Measurements from ENCODE around the gene CCNYL1. TPM values are rescaled to one million over a fixed set of nuclear protein-coding genes. Genes with fewer than 3 reads are reported as not detected.
"Not testable (repeated sequence)": the region's sequence is repeated elsewhere in the genome, so short reads cannot be mapped to it uniquely, and the experiment has no call there.

The CCNYL1 gene
- total RNA-seq, 1 donor, result 10.8 TPM

- not testable (repeated sequence) for H3K4me3 ChIP-seq (ENCODE audit: low read length); H3K9me3 ChIP-seq (ENCODE audit: low read depth, low read length); H3K27me3 ChIP-seq (ENCODE audit: insufficient read depth, low read length)
- peaks cover 25% of the 10 kb centered on the region for H3K4me1 ChIP-seq (ENCODE audit: insufficient read depth, low read length)
Measured at GRCh38 chr2:207690845-207691461, 20.5 kb upstream of the CCNYL1 start.

GRCh38 chr2:207692206-207693065 is 19.0 kb upstream of the CCNYL1 start:
- Histone ChIP-seq H3K4me3 (ENCODE audit: low read length) (no peak overlapping the region), H3K27me3 (ENCODE audit: insufficient read depth, low read length) (no peaks in the 10 kb centered on the region), H3K4me1 (ENCODE audit: insufficient read depth, low read length) (peaks cover 25% of the 10 kb centered on the region), H3K9me3 (ENCODE audit: low read depth, low read length) (no peaks in the 10 kb centered on the region)

DNA sequence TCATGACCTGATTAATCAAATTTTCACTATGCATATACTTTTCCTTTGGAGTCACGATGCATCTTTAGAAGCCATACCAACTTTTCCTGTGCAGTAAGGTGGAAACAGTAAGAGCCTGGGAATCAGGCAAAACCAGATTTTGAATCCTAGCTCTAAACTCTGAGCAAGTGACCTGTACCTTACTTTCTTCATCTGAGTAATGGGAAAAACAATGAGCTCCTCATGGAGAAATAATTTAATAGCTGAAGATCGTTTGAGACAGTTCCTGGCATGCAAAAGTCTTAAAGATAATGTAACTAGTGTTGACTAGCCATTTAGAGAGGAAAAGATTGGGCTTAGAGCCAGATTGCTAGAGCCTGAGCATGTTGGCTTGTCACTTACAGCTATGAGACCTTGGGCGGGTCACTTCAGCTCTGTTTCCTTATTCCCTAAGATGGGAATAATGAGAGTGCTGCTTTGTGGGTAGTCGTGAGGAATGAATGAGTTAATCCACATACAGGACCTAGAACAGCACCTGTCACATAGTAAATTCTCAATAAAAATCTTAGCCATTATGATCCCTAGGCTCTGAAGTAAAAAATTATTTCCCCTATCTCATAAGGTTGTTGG is 17.7 kb upstream of the CCNYL1 start:
- no peaks in the 10 kb centered on the region for H3K9me3 ChIP-seq (ENCODE audit: low read depth, low read length)
- no peaks in the 10 kb centered on the region for H3K27me3 ChIP-seq (ENCODE audit: insufficient read depth, low read length)
- H3K4me3 ChIP-seq (ENCODE audit: low read length), result no peak overlapping the region
- H3K4me1 ChIP-seq (ENCODE audit: insufficient read depth, low read length), result peaks cover 35% of the 10 kb centered on the region

DNA sequence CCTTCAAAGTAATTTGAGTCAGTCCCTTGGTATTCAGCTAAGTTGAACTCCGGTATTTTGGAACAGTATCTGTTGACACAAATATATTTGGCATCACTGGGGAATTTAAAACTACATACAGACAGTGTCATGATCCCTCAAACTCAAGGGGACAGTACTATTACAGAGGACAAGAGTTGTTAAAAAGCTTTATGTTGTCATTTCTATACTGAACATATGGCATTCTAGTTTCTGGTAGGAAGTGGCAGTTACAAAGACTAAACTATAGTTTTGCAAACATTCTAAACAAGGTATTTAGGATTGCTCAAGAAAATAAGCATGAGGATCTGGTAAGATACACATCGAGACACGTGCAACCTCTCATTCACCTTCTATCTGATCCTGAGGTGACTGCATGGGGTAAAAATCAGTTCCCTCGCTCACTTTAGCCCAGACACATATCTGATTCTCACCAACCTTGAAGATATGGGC is 16.6 kb upstream of the CCNYL1 start:
- no peaks in the 10 kb centered on the region for H3K9me3 ChIP-seq (ENCODE audit: low read depth, low read length)
- H3K4me1 ChIP-seq (ENCODE audit: insufficient read depth, low read length), result peaks cover 35% of the 10 kb centered on the region
- H3K4me3 ChIP-seq (ENCODE audit: low read length), result no peak overlapping the region
- no peaks in the 10 kb centered on the region for H3K27me3 ChIP-seq (ENCODE audit: insufficient read depth, low read length)

DNA sequence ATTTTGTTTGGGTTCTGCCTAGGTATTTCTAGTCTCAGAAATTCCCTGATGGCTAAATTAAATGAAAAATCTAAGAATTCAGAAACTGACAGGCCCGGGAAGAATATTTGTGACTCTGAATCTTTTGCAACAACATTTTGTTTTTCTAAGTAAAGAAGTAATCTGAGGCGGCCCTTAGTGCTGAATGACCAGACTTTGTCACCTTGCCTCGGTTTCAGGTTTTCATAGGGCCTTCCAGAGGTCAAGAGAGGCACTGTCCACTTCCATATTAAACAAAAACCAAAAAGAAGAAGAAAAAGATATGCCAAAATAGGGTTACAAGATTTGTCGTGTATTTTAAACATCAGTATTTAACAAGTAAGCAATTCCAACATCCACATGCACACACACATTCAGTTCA is 16.1 kb upstream of the CCNYL1 start:
- peaks cover 35% of the 10 kb centered on the region for H3K4me1 ChIP-seq (ENCODE audit: insufficient read depth, low read length)
- H3K27me3 ChIP-seq (ENCODE audit: insufficient read depth, low read length), result no peaks in the 10 kb centered on the region
- H3K4me3 ChIP-seq (ENCODE audit: low read length), result no peak overlapping the region
- H3K9me3 ChIP-seq (ENCODE audit: low read depth, low read length), result no peaks in the 10 kb centered on the region

DNA sequence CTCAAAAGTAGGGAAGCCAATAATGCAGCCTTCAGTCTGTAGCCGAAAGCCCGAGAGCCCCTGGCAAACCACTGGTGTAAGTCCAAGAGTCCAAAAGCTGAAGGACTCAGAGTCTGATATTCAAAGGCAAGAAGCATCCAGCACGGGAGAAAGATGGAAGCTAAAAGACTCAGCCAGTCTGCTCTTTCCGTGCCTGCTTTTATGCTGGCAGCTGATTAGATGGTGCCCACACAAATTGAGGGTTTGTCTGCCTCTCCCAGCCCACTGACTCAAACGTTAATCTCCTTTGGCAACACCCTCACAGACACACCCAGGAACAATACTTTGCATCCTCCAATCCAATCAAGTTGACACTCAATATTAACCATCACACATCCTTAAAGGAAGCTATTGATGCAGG is 14.5 kb upstream of the CCNYL1 start:
- peaks cover 21% of the 10 kb centered on the region for H3K4me1 ChIP-seq (ENCODE audit: insufficient read depth, low read length)
- H3K4me3 ChIP-seq (ENCODE audit: low read length); H3K9me3 ChIP-seq (ENCODE audit: low read depth, low read length); H3K27me3 ChIP-seq (ENCODE audit: insufficient read depth, low read length): not testable (repeated sequence)

DNA sequence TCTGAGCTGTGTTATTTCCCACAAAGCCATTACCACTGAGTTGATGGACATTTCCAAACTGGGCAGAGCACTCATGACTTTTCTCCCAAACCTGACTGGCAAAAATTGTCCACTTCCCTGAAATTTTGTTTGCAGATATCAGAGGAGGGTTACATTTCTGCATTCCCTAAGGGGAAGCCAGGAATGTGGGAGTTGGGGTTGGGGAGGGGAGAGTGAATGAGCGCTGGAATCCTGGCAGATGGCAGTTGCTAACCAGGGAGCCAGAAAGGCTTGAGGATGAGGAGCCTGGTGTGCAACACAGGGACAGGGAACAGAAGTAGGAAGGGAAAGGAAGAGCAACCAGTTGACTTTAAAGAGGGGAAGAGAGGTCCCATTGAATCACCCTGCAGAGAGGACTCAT is 14.0 kb upstream of the CCNYL1 start:
- Histone ChIP-seq H3K4me3 (ENCODE audit: low read length) (no peak overlapping the region), H3K27me3 (ENCODE audit: insufficient read depth, low read length) (no peaks in the 10 kb centered on the region), H3K4me1 (ENCODE audit: insufficient read depth, low read length) (peaks cover 16% of the 10 kb centered on the region), H3K9me3 (ENCODE audit: low read depth, low read length) (no peaks in the 10 kb centered on the region)

DNA sequence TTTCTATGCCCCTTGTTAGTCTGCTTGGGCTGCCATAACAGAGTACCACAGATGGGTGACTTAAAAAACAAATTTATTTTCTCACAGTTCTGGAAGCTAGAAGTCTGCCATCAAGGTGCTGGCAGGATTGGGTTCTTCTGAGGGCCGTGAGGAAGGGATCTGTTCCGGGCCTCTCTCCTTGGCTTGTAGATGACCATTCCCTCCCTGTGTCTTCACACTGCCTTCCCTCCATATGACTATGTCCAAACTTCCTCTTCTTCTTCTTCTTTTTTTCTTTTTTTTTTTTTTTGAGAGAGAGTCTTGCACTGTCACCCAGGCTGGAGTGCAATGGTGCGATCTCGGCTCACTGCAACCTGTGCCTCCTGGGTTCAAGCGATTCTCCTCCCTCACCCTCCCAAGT is 13.1 kb upstream of the CCNYL1 start:
- Histone ChIP-seq H3K4me1 (ENCODE audit: insufficient read depth, low read length) (peaks cover 10% of the 10 kb centered on the region), H3K27me3 (ENCODE audit: insufficient read depth, low read length) (no peaks in the 10 kb centered on the region), H3K9me3 (ENCODE audit: low read depth, low read length) (no peaks in the 10 kb centered on the region), H3K4me3 (ENCODE audit: low read length) (no peak overlapping the region)

DNA sequence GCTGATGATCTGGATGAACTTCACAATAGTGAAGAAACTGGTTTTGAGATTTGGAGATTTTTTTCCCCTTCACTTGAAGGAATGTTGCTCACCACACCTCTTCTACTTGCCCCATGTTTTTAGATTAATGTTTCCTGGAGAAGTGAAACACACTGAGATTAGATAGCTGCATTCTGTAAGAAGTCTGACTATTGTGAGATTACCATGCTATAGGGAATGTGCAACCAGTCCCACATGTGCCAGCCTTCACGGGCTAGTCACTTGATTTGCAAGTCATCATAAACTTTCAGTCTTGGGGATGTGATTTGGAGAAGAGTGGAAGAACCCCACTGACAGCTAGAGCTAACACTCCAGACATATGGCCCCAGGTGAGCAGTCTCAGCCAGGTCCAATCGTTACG is 7.4 kb upstream of the CCNYL1 start:
- H3K4me3 ChIP-seq (ENCODE audit: low read length), result no peak overlapping the region
- H3K4me1 ChIP-seq (ENCODE audit: insufficient read depth, low read length), result peaks cover 4% of the 10 kb centered on the region
- H3K27me3 ChIP-seq (ENCODE audit: insufficient read depth, low read length), result no peaks in the 10 kb centered on the region
- H3K9me3 ChIP-seq (ENCODE audit: low read depth, low read length), result no peaks in the 10 kb centered on the region

GRCh38 chr2:207704671-207705070 is 6.8 kb upstream of the CCNYL1 start:
- no peak overlapping the region for H3K4me3 ChIP-seq (ENCODE audit: low read length)
- H3K27me3 ChIP-seq (ENCODE audit: insufficient read depth, low read length), result no peaks in the 10 kb centered on the region
- no peaks in the 10 kb centered on the region for H3K9me3 ChIP-seq (ENCODE audit: low read depth, low read length)
- H3K4me1 ChIP-seq (ENCODE audit: insufficient read depth, low read length), result peaks cover 4% of the 10 kb centered on the region

- no peaks in the 10 kb centered on the region for H3K27me3 ChIP-seq (ENCODE audit: insufficient read depth, low read length)
- peaks cover 11% of the 10 kb centered on the region for H3K4me1 ChIP-seq (ENCODE audit: insufficient read depth, low read length)
- no peak overlapping the region for H3K4me3 ChIP-seq (ENCODE audit: low read length)
- no peaks in the 10 kb centered on the region for H3K9me3 ChIP-seq (ENCODE audit: low read depth, low read length)
Measured at GRCh38 chr2:207706936-207707860, 4.2 kb upstream of the CCNYL1 start.

GRCh38 chr2:207711750-207712530 is 500 bp downstream of the CCNYL1 start:
- H3K27me3 ChIP-seq (ENCODE audit: insufficient read depth, low read length), result no peaks in the 10 kb centered on the region
- H3K4me3 ChIP-seq (ENCODE audit: low read length), result peak overlapping the region; percentile 61
- H3K9me3 ChIP-seq (ENCODE audit: low read depth, low read length), result no peaks in the 10 kb centered on the region
- peaks cover 21% of the 10 kb centered on the region for H3K4me1 ChIP-seq (ENCODE audit: insufficient read depth, low read length)

DNA sequence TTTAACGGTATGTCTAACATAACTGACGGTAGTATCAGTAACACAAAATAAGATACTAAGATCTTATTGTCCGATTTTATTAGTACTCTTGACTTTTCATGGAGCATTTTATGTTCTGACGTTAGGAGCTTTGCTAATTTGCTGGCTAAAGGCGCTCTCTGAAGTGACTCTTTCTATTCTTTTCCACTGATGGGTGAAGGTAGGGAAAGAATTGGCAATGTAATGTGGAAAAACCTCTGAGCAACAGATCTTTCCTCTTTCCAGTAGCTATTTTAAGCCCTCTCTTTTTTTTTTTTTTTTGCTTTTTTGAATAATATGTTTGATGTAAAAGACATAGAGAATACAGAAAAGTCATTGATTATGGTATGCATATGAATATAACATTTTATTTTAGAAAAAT is 4.6 kb downstream of the CCNYL1 start:
- H3K9me3 ChIP-seq (ENCODE audit: low read depth, low read length), result no peaks in the 10 kb centered on the region
- H3K4me3 ChIP-seq (ENCODE audit: low read length), result no peak overlapping the region
- H3K27me3 ChIP-seq (ENCODE audit: insufficient read depth, low read length), result no peaks in the 10 kb centered on the region
- peaks cover 13% of the 10 kb centered on the region for H3K4me1 ChIP-seq (ENCODE audit: insufficient read depth, low read length)

GRCh38 chr2:207718521-207718920 is 7.1 kb downstream of the CCNYL1 start:
- Histone ChIP-seq H3K9me3 (ENCODE audit: low read depth, low read length) (no peaks in the 10 kb centered on the region), H3K4me3 (ENCODE audit: low read length) (no peak overlapping the region), H3K27me3 (ENCODE audit: insufficient read depth, low read length) (no peaks in the 10 kb centered on the region), H3K4me1 (ENCODE audit: insufficient read depth, low read length) (no peaks in the 10 kb centered on the region)

Measured in mononuclear cell (primary cell).